ENCODE data around the gene CSTF3.
A peak's percentile ranks its signal among the peaks of the same experiment; 100 is the strongest.
"Not testable (repeated sequence)": the region's sequence is repeated elsewhere in the genome, so short reads cannot be mapped to it uniquely, and the experiment has no call there.

The CSTF3 gene

GRCh38 chr11:33160587-33160986 is 693 bp downstream of the CSTF3 start:
- peak overlapping the region; percentile 99 for H3K4me3 ChIP-seq (ENCODE audit: low read length)
- no peak for TF ChIP-seq CTCF (conservative IDR thresholded peaks at IDR 0.05; ENCODE audit: low read depth, low read length)
- no peak for DNase-seq (ENCODE audit: low read depth)

GRCh38 chr11:33160136-33160535 is 1.1 kb downstream of the CSTF3 start:
- no peak for TF ChIP-seq CTCF (conservative IDR thresholded peaks at IDR 0.05; ENCODE audit: low read depth, low read length)
- H3K4me3 ChIP-seq (ENCODE audit: low read length), result peak overlapping the region; percentile 99
- no peak for DNase-seq (ENCODE audit: low read depth)

- H3K4me3 ChIP-seq (ENCODE audit: low read length), result peak overlapping the region; percentile 99
- DNase-seq (ENCODE audit: low read depth), result not testable (repeated sequence)
These were observed 1.9 kb downstream of the CSTF3 start for GRCh38 chr11:33159378-33159867.

- no peak for TF ChIP-seq CTCF (conservative IDR thresholded peaks at IDR 0.05; ENCODE audit: low read depth, low read length)
- no peak overlapping the region for H3K4me3 ChIP-seq (ENCODE audit: low read length)
- DNase-seq (ENCODE audit: low read depth), result no peak
These were observed 2.5 kb downstream of the CSTF3 start for GRCh38 chr11:33158596-33159275.

DNA sequence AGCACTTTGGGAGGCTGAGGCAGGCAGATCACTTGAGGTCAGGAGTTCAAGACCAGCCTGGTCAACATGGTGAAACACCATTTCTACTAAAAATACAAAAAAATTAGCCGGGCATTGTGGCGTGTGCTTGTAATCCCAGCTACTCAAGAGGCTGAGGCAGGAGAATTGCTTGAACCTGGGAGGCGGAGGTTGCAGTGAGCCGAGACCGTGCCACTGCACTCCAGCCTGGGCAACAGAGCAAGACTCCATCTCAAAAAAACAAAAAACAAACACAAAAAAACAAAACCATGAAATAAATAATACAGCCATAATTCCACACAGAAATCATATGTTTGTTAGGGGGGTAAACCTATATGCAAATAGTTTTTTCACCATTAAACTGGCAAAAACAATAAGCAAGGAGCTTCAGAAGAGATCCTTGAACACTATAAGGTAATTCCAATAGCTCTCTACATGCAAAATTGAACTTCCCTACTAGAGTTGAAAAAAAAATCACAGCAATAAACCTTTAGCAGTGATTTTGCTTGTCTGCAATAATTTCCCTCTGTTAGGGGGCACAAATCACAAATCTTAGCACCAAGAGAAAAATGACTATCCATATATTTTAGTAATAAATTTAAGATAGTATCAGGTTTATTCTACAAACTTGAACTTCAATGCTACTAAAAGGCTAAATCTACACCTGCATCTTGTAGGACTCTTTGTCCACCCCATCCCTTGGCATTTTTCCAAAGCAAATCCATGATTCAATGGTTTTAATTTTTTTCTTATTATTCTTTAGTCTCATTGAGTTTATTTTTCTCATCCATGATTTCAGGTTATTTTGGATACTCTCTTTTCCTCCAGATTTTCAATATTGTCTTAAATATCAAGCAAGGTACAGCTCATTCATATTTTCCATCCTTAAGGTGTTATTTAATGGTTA is 3.9 kb downstream of the CSTF3 start:
- no peak for DNase-seq (ENCODE audit: low read depth)

GRCh38 chr11:33151399-33151798 is 9.9 kb downstream of the CSTF3 start:
- TF ChIP-seq CTCF (conservative IDR thresholded peaks at IDR 0.05; ENCODE audit: low read depth, low read length), result no peak
- no peak overlapping the region for H3K4me3 ChIP-seq (ENCODE audit: low read length)
- DNase-seq (ENCODE audit: low read depth), result no peak

More for the DNA sequence above, 3.9 kb downstream of the CSTF3 start:
- TF ChIP-seq CTCF (conservative IDR thresholded peaks at IDR 0.05; ENCODE audit: low read depth, low read length), result no peak
- H3K4me3 ChIP-seq (ENCODE audit: low read length), result no peak overlapping the region

DNA sequence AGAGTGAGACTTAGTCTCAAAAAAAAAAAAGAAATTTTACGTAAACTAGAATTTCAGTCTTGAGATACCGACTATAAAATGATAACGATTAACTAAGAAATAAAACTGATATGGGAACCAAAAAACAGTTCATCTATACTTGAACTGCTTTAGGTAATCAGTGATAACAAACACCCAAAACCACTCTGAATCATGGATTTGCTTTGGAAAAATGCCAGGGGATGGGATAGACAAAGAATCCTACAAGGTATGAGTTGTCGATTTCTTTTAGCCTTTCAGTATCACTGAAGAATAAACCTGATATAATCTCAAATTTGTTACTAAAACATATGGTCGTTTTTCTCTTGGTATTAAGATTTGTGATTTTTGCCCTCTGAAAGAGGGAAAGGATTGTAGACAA is 13.7 kb downstream of the CSTF3 start:
- no peak overlapping the region for H3K4me3 ChIP-seq (ENCODE audit: low read length)
- no peak for DNase-seq (ENCODE audit: low read depth)
- no peak for TF ChIP-seq CTCF (conservative IDR thresholded peaks at IDR 0.05; ENCODE audit: low read depth, low read length)

All from retinal pigment epithelial cell (primary cell).